SK-N-SH (cell line): ENCODE measurements around the gene NCBP3. TPM values are rescaled to one million over a fixed set of nuclear protein-coding genes. Genes with fewer than 3 reads are reported as not detected.

Experiments
- CTCF ChIA-PET: fragments of 300-600, 350-600 bp; formaldehyde crosslinking; extraction: SDS; loops from one replicate; lab custom pipeline; 2021; lab: Yijun Ruan, JAX
- POLR2A ChIA-PET: fragments of 350-600 bp; sonication (Branson Sonifier 250); formaldehyde crosslinking; extraction: SDS; loops from one replicate; lab custom pipeline; 2020; ENCODE audit warnings: antibody characterized with exemption, inconsistent platforms; lab: Yijun Ruan, JAX
- DNase-seq: peaks from one replicate; pipeline ENCODE4 v3.0.0; 2012
- H2AFZ ChIP-seq: fragments of 200-600 bp; sonication (generic); 2 replicates; pipeline ENCODE4 v1.8.1; 2016; ENCODE audit warnings: antibody characterized with exemption, mild to moderate bottlenecking, low read depth
- H3F3A ChIP-seq: fragments of 200-600 bp; sonication (generic); replicated peaks from 2 replicates; pipeline ENCODE3; 2016; ENCODE audit warnings: antibody characterized with exemption, mild to moderate bottlenecking; ENCODE audit not compliant: insufficient read depth
- H3K27ac ChIP-seq, 2 experiments: fragments of 200-500 bp in 1 of 2; fragments of 200-600 bp in 1 of 2; sonication (Bioruptor generic) in 1 of 2; sonication (generic), shearing (Covaris generic) in 1 of 2; 2 replicates each; pipeline versions ENCODE4 v1.5.1 to v1.6.1; 2014 to 2016; ENCODE audit warnings: low read depth in 2 of 2, inconsistent platforms in 1 of 2, low read length in 1 of 2, mild to moderate bottlenecking in 1 of 2, mixed read lengths in 1 of 2
- H3K27me3 ChIP-seq: fragments of 200-600 bp; sonication (generic), shearing (Covaris generic); 2 replicates; pipeline ENCODE4 v1.6.1; 2016; ENCODE audit warnings: mixed run types; ENCODE audit not compliant: insufficient read depth
- H3K36me3 ChIP-seq, 2 experiments: fragments of 200-500 bp in 1 of 2; fragments of 200-600 bp in 1 of 2; sonication (Bioruptor generic) in 1 of 2; sonication (generic) in 1 of 2; replicated peaks in 1 of 2; 2 replicates each; pipeline versions ENCODE3 to v1.5.1; 2014 to 2016; ENCODE audit warnings: low read length in 1 of 2, mild to moderate bottlenecking in 1 of 2; ENCODE audit not compliant: insufficient read depth in 2 of 2, control insufficient read depth in 1 of 2
- H3K4me1 ChIP-seq, 2 experiments: fragments of 200-500 bp in 1 of 2; fragments of 200-600 bp in 1 of 2; sonication (Bioruptor generic) in 1 of 2; sonication (generic), shearing (Covaris generic) in 1 of 2; 2 replicates each; pipeline versions ENCODE4 v1.5.1 to v1.6.1; 2014 to 2016; ENCODE audit warnings: low read depth in 1 of 2, low read length in 1 of 2, mixed run types in 1 of 2; ENCODE audit not compliant: insufficient read depth in 2 of 2, control insufficient read depth in 1 of 2
- H3K4me2 ChIP-seq: fragments of 200-600 bp; sonication (generic), shearing (Covaris generic); 2 replicates; pipeline ENCODE4 v1.6.1; 2017; ENCODE audit warnings: mixed run types
- H3K4me3 ChIP-seq, 2 experiments: fragments of 200-500 bp in 1 of 2; fragments of 200-600 bp in 1 of 2; sonication (Bioruptor generic) in 1 of 2; sonication (generic), shearing (Covaris generic) in 1 of 2; 2 replicates each; pipeline versions ENCODE4 v1.5.1 to v1.8.1; 2014 to 2016; ENCODE audit warnings: low read depth in 2 of 2, inconsistent platforms in 1 of 2, low read length in 1 of 2, mild to moderate bottlenecking in 1 of 2, mixed read lengths in 1 of 2, moderate library complexity in 1 of 2
- H3K79me2 ChIP-seq: fragments of 200-600 bp; sonication (generic); 2 replicates; pipeline ENCODE4 v1.8.1; 2017; ENCODE audit warnings: mild to moderate bottlenecking; ENCODE audit not compliant: insufficient read depth
- H3K9ac ChIP-seq: fragments of 200-600 bp; sonication (generic); 2 replicates; pipeline ENCODE4 v1.6.1; 2017; ENCODE audit warnings: mixed run types
- H3K9me2 ChIP-seq: fragments of 200-600 bp; sonication (generic); 2 replicates; pipeline ENCODE4 v1.6.1; 2017; ENCODE audit warnings: mixed run types
- H3K9me3 ChIP-seq: fragments of 200-600 bp; sonication (generic); 2 replicates; pipeline ENCODE4 v1.6.1; 2017; ENCODE audit warnings: mixed run types, mild to moderate bottlenecking, moderate library complexity
- H4K20me1 ChIP-seq: fragments of 200-600 bp; sonication (generic); 2 replicates; pipeline ENCODE4 v1.6.1; 2017; ENCODE audit warnings: mild to moderate bottlenecking, mixed run types; ENCODE audit not compliant: insufficient read depth
- CHD2 ChIP-seq: fragments of 150-350 bp; IDR thresholded peaks from 2 replicates; pipeline ENCODE4 v1.6.1; 2018; ENCODE audit warnings: low read length; ENCODE audit not compliant: partially characterized antibody
- CTCF ChIP-seq: fragments of 200-600 bp; sonication (generic); IDR thresholded peaks from 2 replicates; pipeline ENCODE4 v1.6.1; 2017; ENCODE audit warnings: antibody characterized with exemption, mild to moderate bottlenecking, moderate library complexity
- ELF1 ChIP-seq: IDR thresholded peaks from 2 replicates; pipeline ENCODE4 v1.4.0; 2012
- EZH2phosphoT487 ChIP-seq: fragments of 200-600 bp; sonication (generic); IDR thresholded peaks from 2 replicates; pipeline ENCODE4 v1.6.1; 2017; ENCODE audit warnings: low read depth, mixed run types, mild to moderate bottlenecking, antibody characterized with exemption, moderate library complexity, borderline replicate concordance
- FOXJ3 ChIP-seq: sonication (generic); formaldehyde crosslinking; IDR thresholded peaks from 2 replicates; pipeline ENCODE4 v1.5.1; 2020; ENCODE audit warnings: mild to moderate bottlenecking, missing genetic modification reagents
- FOXM1 ChIP-seq: IDR thresholded peaks from 2 replicates; pipeline ENCODE4 v1.4.0; 2012; ENCODE audit warnings: low read depth, mild to moderate bottlenecking
- GABPA ChIP-seq: IDR thresholded peaks from 2 replicates; pipeline ENCODE4 v1.4.0; 2012; ENCODE audit warnings: low read depth, mild to moderate bottlenecking
- GATA2 ChIP-seq: sonication (generic); formaldehyde crosslinking; IDR thresholded peaks from 2 replicates; pipeline ENCODE4 v1.5.0; 2020; ENCODE audit warnings: mild to moderate bottlenecking, missing genetic modification reagents
- MAX ChIP-seq: IDR thresholded peaks from 2 replicates; pipeline ENCODE4 v1.4.0; 2012; ENCODE audit warnings: low read depth
- NFIC ChIP-seq: IDR thresholded peaks from 2 replicates; pipeline ENCODE4 v1.4.0; 2012; ENCODE audit warnings: borderline replicate concordance
- NRF1 ChIP-seq: IDR thresholded peaks from 2 replicates; pipeline ENCODE4 v1.6.1; 2012; ENCODE audit warnings: low read depth, mild to moderate bottlenecking, low read length
- RFX5 ChIP-seq: IDR thresholded peaks from 2 replicates; pipeline ENCODE4 v1.6.1; 2012; ENCODE audit warnings: mild to moderate bottlenecking, improper control_type of control experiment, low read length
- SIN3A ChIP-seq: IDR thresholded peaks from 2 replicates; pipeline ENCODE4 v1.6.1; 2012; ENCODE audit warnings: low read depth, mild to moderate bottlenecking, low read length, moderate library complexity, borderline replicate concordance
- TEAD4 ChIP-seq: IDR thresholded peaks from 2 replicates; pipeline ENCODE4 v1.4.0; 2012; ENCODE audit warnings: mild to moderate bottlenecking, borderline replicate concordance; ENCODE audit not compliant: insufficient read depth
- USF2 ChIP-seq: fragments of 150-350 bp; IDR thresholded peaks from 2 replicates; pipeline ENCODE4 v1.6.1; 2017; ENCODE audit warnings: antibody characterized with exemption, low read length, low read depth, borderline replicate concordance
- YY1 ChIP-seq: IDR thresholded peaks from 2 replicates; pipeline ENCODE4 v1.4.0; 2012; ENCODE audit warnings: low read depth, mild to moderate bottlenecking
- WGBS: methylation state at CpG from one replicate; pipeline ENCODE4 v1.1.6; 2017; ENCODE audit warnings: low lambda C conversion rate; 5-methylcytosine and 5-hydroxymethylcytosine counted together
- polyA plus RNA-seq, 3 experiments: library from polyadenylated mRNA; depleted of rRNA; stranded (reverse); fragments of >200 nt; gene quantifications; 2 replicates each; pipeline ENCODE4 v1.2.3, GENCODE V29; 2012

The NCBP3 gene
- polyA plus RNA-seq, 1 of the 3 experiments (the other 2 are of a cell fraction) = 6.5 TPM

- TF ChIP-seq NFIC (no peak), NRF1 (no peak)
These were observed 49.2 kb downstream of the NCBP3 start (continued) for GRCh38 chr17:3796822-3797170.

- Histone ChIP-seq H3K27me3 (no peaks in the 10 kb centered on the region), H3K4me3 (no peak overlapping the region), H3F3A (peaks cover 9% of the 10 kb centered on the region), H2AFZ (no peak overlapping the region), H3K9me3 (no peaks in the 10 kb centered on the region), H3K9me2 (no peaks in the 10 kb centered on the region), H3K79me2 (no peaks in the 10 kb centered on the region), H4K20me1 (no peaks in the 10 kb centered on the region), H3K27ac (no peak overlapping the region), H3K36me3 (no peaks in the 10 kb centered on the region), H3K4me1 (no peaks in the 10 kb centered on the region), H3K4me2 (no peak overlapping the region), H3K9ac (no peak overlapping the region)
- TF ChIP-seq RFX5 (no peak), FOXM1 (no peak), MAX (no peak), CHD2 (no peak), NFIC (no peak), SIN3A (no peak), CTCF (no peak), ELF1 (no peak), GABPA (no peak), YY1 (no peak), USF2 (no peak), FOXJ3 (CRISPR knock-in tag) (no peak), TEAD4 (no peak), EZH2phosphoT487 (no peak), GATA2 (CRISPR knock-in tag) (no peak), NRF1 (no peak)
- 85% methylated on average over 10 of the region's 17 CpGs for WGBS
- no peak for DNase-seq
- CTCF ChIA-PET = interaction anchor here (1.1 kb wide), 1 partner anchor 59 kb away, joined by 3 read pairs; no protein-coding TSS in a partner anchor
- POLR2A ChIA-PET = no interaction called here
These were observed 49.8 kb downstream of the NCBP3 start for GRCh38 chr17:3796110-3796821.
